HG03521 (cell line): Measurements from ENCODE around the gene AMDHD2.

Source experiments
- ATAC-seq: cut with Tn5 transposase; IDR thresholded peaks from one replicate; pipeline ENCODE4 v1.9.1; 2021; ENCODE audit warnings: mild to moderate bottlenecking, moderate library complexity; ENCODE audit not compliant: unreplicated experiment

The AMDHD2 gene

DNA sequence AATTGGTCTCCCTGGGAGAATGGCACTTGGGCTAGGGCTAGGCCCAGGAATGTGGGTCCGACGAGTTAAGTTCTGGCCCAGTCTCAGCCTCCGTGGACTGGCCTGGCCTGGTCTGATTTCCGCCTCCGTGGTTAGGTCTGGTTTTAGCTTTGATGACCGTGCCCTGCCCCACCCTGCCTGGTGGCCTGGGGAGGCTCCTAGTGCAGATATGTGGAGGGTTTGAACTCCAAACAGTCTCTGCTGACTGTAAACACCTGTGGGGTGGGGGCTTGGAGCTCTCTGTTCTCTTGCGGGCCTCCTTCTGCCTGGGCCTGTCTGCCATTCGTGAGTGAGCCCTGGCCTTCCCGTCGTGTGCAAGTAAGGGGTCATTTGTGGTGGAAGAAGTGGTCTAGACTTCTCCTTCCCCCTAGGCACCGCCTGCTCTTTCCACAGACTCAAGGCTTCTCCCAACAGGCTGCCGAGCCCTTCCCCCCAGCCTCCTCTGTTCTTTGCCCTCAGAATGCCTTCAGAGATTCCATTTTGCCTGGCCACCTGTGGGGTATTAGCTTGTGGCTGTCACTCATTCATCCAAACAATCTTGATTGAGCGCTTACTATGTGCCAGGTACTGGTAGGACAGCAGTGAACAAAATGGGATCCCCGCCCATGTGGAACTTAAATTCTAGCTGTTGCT is 4.9 kb upstream of the AMDHD2 start:
- no peak for ATAC-seq

DNA sequence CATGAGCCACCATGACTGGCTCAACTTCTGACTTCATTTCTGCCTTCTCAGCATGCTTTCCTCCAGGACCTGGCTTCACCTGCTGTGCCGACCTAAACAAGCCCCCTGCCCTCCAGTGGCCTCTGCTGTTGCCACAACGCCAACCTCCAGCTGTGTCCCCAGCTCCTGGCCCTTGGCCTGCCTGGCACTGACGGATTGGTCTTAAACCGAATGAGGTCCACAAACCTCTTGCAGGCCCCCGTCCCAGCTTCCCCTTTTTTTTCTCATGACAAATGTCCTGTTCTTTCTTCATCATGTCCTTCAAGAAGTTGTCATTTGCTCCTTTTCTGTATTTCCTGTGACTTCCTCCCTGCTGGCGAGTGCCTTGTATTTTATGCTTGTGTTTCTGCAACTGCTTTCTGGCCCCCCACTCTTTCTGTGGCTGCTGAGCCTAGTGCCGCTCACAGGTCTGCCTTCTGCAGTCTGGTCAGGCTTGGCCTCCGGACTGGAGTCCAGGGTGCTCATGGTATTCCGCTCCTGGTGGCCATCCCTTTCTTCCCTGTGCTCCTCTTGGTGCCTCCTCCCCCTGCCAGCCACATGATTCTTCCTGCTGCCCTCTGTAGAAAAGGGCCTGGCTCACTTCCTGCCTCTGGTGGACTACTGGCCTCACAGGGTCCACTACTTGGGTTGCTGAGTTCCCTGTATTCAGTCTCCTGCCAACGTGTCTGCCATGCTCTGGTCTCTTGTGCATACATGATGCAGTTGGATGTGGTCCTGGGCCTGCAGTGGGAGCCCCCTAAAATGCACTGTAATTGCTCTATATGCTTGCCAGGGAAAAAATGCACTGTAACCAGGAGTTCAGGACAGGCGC is 3.6 kb upstream of the AMDHD2 start:
- no peak for ATAC-seq

DNA sequence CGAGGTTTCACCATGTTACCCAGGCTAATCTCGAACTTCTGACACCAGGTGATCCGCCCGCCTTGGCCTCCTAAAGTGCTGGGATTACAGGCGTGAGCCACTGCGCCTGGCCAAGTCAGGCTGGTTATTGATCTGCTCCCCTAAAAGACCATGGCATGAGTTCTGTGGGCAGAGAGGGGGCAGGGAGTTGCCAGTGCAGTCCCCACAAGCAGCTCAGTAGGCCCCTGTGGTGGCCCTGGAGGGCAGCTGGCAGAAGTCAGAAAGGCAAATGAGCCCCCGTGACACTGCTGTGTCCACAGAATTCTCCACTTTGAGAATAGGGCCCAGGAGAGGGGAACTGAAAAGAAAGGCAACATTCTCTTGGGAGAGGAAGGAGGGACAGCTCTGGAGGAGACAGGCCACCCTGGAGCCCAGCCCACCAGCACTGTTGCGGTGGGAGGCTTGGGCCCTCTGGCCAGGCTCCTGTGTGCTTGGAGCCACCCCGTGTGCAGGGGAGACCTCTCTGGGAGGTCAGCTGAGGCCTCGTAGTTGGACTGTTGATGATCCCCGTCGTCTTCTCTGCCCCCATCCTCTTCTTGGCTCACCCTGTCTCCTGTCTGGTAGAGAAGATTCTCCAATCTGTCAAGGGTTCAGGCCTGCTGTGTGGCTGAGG is 2.1 kb upstream of the AMDHD2 start:
- ATAC-seq: no peak

DNA sequence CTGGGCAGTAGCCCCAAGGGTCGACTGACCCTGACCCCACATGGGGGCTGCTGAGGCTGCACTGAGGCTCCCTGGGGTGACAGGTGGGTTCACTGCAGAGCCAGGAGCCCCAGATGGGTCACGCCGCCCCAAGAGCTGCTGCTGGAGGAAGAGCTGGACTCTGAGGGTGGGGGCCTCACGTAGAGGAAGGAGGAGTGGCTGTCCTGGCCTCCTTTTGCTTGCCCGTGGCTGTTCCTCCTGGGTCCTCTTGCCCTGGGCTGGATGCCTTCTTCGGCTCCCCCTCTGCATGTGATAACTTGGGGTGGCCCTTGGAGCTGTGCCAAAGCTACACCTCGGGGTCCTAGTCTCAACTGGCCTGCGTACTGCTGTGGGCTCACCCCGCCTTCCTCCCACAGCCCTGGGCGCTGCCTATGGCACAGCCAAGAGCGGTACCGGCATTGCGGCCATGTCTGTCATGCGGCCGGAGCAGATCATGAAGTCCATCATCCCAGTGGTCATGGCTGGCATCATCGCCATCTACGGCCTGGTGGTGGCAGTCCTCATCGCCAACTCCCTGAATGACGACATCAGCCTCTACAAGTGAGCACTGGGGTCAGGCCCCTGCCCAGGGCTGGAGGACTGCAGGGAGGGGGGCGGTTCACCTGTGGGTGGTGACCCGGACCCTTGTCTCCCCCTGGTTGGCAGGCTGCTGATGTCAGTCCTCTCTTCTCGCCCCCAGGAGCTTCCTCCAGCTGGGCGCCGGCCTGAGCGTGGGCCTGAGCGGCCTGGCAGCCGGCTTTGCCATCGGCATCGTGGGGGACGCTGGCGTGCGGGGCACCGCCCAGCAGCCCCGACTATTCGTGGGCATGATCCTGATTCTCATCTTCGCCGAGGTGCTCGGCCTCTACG is 1.1 kb upstream of the AMDHD2 start:
- no peak for ATAC-seq

DNA sequence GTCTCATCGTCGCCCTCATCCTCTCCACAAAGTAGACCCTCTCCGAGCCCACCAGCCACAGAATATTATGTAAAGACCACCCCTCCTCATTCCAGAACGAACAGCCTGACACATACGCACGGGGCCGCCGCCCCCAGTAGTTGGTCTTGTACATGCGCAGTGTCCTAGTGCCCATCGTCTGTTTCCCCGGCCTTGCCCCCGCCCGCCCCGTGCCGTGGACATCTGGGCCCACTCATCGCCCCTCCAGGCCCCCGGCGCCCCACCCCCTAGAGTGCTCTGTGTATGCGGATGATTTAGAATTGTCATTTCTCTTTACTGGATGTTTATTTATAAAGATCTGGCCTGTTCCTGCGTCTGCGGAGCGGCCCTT is 475 bp upstream of the AMDHD2 start:
- no peak for ATAC-seq

DNA sequence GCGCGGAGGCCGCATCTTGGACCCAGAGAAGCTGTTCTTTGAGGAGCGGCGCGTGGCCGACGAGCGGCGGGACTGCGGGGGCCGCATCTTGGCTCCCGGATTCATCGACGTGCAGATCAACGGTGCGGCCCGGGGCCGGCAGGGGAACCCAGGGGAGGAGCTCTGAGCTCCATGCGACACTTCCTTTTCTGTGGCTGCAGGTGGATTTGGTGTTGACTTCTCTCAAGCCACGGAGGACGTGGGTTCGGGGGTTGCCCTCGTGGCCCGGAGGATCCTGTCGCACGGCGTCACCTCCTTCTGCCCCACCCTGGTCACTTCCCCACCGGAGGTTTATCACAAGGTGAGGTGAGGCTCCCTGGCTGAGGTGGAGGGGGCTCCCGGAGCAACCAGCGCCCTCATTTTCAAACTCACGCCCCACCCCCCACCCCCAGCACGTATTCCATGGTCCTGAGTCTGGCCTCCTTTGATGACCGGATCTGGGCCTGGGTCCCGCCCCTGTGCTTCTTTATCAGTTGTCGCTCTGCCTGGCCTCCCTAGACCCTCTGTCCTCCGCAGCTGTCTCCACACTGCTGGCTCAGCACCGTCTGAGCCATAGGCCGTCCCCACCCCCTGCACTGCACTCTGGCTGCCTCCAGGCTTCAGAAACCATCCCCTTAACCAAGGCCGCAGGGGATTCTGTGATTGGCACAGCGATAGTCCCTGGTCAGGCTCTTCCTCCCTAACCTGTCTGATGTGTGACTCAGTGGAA is 787 bp downstream of the AMDHD2 start:
- ATAC-seq: peak; percentile 26

DNA sequence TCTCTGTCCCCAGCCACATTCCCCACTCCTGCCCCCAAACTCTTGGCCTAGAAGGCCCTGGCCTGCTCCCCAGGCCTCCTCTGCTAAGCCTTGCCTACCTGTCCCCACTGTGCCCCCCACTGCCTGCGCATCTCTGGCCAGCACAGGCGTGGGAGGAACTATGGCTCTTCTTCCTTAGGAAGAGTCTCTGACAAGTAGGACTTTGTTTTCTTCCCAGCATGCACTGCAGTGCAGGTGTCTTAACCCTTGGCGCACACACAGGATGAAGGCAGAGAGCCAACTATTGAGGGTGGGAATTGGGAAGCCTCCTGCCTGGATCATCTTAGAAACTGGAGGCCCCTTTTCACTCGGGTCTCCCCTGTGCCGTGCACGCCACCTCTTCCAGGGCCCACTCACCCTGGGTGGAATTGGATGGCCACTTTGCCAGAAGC is 3.6 kb downstream of the AMDHD2 start:
- no peak for ATAC-seq

DNA sequence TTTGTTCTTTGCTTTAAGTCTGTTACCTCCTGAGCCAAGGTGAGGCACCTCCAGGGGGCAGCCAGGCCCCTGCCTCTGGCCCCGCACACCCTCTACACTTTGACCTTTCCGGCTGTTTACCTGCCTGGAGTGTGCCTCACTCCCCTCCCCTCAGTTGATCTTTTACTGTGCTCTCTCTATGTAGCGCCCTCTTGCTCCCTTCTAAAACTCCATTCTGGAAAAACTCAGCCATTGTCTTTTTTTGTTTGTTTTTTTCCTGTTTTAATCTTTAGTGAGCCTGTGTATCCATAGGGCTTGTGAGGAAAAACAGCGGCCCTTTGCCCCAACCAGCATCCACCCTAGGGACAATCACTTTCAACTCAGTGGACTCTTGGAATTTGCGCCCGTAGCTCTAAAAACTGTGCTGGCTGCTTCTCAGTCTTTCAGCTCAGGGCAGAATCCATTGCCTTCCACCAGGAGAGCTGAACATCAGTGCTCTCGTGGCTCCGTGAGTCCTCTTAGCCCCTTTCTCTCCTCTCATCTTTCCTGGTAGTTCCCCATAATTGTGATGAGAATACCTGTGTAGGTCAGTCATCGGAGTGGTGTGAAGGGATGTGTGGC is 4.3 kb downstream of the AMDHD2 start:
- ATAC-seq: no peak

DNA sequence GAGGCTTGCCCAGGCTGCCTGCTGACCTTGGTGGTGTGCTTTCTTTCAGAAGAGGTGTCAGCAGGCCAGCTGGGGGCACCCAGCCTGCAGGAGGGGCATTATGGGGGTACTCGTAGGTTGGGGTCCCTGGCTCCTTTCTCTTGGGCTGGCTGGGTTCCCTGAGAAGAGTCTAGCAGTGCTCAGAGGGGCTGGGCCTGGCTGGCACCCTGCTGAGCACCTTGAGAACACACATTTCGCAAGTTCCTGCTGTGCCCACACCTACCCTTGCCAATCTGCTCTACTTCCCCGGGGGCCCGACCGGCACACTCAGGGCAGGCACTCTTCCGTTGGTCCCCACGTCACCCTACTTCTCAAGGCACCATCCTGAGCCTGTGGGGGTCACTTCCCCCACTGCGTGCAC is 6.0 kb downstream of the AMDHD2 start:
- ATAC-seq: no peak

DNA sequence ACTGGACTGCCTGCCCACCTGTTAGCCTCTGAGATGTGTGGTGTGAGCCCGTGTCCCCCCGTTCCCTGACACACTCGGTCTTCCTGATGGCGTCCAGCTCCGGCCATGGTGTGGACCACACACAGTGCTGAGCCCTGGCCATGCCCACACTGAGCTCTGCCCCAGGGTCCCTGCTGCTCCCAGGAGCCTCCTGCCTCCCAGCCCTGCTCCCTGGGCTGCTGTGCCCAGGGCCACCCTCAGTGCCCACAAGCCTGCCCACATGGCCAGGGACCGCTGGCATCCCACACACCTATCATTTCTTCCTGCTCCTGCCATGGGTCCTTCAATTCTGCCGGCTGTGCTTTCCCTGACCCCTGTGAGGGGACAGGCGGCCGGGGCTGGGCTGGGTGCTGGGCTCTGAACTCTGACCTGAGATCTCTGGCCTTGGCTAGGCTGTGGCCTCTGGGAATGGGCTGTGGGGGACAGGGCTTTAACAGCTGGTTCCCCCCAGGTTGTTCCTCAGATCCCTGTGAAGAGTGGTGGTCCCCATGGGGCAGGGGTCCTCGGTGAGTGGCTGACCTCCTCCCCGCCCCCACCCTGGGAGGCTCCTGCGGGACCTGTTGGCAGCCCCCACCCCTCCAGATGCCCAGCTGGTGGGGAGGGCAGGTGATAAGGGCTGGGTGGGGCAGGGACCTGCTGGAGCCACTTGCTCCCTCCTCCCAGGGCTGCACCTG is 7.1 kb downstream of the AMDHD2 start:
- no peak for ATAC-seq

DNA sequence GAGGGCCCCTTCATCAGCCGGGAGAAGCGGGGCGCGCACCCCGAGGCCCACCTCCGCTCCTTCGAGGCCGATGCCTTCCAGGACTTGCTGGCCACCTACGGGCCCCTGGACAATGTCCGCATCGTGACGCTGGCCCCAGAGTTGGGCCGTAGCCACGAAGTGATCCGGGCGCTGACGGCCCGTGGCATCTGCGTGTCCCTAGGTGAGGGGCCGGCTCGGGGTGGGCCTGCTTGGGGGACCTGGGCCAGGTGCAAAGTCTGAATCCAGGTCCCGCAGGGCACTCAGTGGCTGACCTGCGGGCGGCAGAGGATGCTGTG is 7.6 kb downstream of the AMDHD2 start:
- no peak for ATAC-seq

DNA sequence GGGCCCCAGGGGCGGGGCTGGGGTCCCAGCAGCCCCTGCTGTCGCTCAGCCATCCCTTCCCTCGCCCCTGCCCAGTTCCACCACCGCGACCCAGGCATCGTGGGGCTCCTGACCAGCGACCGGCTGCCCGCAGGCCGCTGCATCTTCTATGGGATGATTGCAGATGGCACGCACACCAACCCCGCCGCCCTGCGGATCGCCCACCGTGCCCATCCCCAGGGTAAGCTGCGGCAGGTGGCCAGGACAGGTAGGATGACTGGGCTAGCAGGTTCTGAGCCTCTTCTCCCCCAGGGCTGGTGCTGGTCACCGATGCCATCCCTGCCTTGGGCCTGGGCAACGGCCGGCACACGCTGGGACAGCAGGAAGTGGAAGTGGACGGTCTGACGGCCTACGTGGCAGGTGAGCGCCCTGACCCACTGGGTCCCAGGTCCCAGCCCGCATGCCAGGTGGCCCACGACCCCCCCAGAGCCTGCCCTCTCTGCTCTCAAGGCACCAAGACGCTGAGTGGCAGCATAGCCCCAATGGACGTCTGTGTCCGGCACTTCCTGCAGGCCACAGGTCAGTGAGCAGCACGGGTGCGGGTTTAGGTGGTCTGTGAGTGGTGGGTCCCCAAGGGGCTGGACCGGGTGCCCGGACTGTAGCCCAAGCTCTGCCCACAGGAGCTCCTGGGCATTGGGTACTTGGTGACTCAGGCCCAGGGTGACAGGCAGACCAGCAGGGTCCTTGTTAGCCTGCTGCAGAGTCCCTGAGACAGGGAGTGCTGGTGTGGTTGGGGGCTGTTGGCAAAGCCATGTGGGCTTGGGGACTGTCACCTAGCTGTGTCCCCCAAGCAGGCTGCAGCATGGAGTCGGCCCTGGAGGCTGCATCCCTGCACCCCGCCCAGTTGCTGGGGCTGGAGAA is 8.2 kb downstream of the AMDHD2 start:
- ATAC-seq: no peak

DNA sequence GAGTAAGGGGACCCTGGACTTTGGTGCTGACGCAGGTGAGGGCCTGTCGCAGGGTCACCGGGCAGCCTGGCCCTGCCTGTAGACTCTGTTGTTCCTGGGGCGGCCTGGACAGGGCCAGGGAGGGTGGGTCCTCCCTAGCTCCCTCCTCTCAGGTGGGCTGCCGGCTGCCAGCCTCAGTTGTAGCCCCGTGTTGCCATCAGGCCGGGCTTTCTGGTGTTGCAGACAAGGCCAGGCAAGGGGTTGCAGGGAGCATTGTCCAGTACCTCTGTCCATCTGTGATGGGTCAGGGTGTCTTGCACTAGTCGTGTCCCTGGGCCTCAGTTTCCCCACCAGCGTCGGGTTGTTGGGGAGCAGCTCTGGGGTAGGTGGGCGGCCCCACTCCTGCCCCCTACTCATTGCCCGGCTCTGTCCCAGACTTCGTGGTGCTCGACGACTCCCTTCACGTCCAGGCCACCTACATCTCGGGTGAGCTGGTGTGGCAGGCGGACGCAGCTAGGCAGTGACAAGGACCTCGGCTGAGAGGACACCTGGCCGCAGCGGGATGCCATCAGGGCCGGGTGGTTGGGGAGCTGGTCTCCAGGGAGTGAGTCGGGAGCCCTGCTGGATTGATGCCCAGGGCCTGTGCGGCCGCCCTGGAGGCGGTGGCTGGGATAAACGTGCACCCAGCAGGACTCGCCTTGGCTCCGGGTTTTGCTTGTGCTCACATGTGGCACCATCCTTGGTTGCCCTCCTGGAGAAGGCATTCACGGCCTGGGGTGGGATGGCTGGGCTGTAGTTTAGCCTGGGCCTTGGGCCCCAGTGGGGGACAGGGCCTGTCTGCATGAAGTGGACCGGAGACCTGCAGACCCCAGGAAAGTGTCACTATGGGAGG is 9.1 kb downstream of the AMDHD2 start:
- ATAC-seq: no peak

DNA sequence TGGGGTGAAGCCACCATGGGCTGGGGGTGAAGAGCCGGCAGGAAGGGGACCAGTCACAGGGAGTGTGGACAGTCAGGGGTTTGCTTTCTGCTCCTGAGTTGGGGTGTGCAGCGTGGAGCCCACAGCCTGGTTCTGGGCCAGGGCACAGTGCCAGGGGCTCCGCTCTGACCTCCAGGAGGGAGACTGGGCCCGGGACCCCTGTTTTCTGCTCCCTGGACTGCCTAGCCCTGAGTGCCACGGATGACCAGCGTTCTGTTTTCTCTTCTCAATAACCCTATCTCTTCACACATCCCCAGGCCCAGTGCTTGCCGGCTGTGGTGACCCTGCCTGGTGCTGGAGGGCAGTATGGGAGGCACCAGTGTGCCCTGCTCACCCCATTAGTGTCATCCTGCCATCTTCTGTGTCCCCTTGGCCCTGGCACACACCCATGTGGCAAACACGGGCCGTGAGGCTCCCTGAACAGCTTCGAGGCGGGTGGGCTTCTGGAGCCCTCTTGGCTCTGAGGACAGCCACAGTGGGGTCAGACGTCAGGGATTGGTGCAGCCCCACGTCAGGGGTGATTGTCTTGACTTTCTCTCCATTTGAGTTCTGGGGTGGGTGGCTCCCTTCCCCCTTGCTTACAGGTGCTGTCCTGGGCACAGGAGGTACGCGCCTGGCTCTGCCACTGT is 9.9 kb downstream of the AMDHD2 start:
- ATAC-seq: no peak

DNA sequence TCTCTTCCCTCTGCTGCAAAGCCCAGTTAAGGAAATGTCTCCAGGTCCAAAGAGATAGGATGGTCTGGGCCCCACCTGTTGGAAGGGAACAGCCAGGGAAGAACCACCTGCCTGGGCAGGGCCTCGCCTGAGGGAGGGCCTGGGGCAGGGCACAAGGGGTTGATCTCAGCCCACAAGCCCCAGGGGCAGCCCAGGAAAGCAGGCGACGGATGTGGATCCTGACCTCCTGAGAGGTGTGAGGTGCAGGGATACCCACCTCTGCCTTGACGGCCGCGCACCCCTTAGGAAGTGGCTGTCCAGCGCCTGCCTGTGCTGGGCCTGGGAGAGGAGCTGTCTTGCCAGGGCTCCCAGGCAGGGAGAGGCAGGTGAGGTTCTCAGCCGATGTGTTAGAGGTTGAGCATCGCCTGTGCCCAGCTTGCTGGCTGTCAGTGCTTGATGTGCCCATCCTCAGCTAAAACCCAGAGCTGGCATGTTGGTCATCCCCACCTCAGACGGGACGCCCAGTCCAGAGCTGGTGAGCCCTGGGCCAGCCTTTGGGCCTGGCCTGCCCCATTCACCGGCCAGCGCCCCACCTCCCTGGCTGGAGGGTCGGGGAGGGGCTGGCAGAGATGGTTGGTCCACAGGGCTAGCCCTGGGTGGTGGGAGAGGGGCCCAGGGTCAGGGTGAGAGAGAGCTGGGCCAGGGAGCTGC is 10.6 kb downstream of the AMDHD2 start:
- no peak for ATAC-seq

DNA sequence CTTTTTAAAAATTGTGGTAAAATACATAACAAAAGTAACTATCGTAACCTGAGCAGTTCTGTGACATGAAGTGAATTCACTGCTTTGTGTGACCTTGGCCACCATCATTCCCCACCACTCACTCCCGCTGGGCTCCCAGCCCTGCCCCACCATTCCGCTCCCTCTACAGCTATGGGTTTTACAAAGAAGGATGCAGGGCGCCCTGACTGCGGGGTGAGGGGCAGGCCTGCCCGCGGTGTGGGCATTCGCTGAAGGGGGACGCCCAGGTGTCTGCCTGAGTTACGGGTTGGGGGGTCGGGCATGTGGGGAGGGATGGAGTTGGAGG is 11.2 kb downstream of the AMDHD2 start, which contains the start of gene CEMP1:
Gene CEMP1 (minus strand): TSS at position 38 of the 325 bp plus-strand sequence. CDS start 335 bp downstream, outside the sequence.
- no peak for ATAC-seq
